ENCODE data around the gene RAD51. TPM values are rescaled to one million over a fixed set of nuclear protein-coding genes. Genes with fewer than 3 reads are reported as not detected.
A peak's percentile ranks its signal among the peaks of the same experiment; 100 is the strongest.
"Not testable (repeated sequence)": the region's sequence is repeated elsewhere in the genome, so short reads cannot be mapped to it uniquely, and the experiment has no call there.

The RAD51 gene
- total RNA-seq = 2.0 TPM
- long read RNA-seq, partial matches to known transcripts = 0 of 1 reads
- long read RNA-seq, other reads (novel, unspliced or antisense) = 0 of 1 reads

GRCh38 chr15:40694688-40695468 lies at the start of gene RAD51:
Gene RAD51, plus strand, starts transcription at chr15:40695174. Its CDS starts 3,585 bp downstream, at chr15:40698759.
- peak; percentile 97 for DNase-seq (ENCODE audit: missing footprints)
- intact Hi-C loops (cut with DNase I) = loop anchor here (1.0 to 10.0 kb wide), 2 partner anchors 59 to 180 kb away; no protein-coding TSS in a partner anchor

GRCh38 chr15:40647523-40647922 lies 47.5 kb upstream of the RAD51 start:
- intact Hi-C loops (cut with DNase I) = no loop called here
- no peak for DNase-seq (ENCODE audit: missing footprints)
- ATAC-seq = no peak

More at GRCh38 chr15:40694688-40695468, at the start of gene RAD51:
- ATAC-seq = peak; percentile 98

GRCh38 chr15:40650479-40650878 lies 44.5 kb upstream of the RAD51 start:
- DNase-seq (ENCODE audit: missing footprints) = no peak
- intact Hi-C loops (cut with DNase I) = no loop called here
- no peak for ATAC-seq

- no peak for ATAC-seq
- intact Hi-C loops (cut with DNase I) = no loop called here
- DNase-seq (ENCODE audit: missing footprints) = no peak
Observed at GRCh38 chr15:40660686-40661085, 34.3 kb upstream of the RAD51 start.

- ATAC-seq = no peak
- intact Hi-C loops (cut with DNase I) = no loop called here
- DNase-seq (ENCODE audit: missing footprints) = no peak
Observed at GRCh38 chr15:40664909-40665308, 30.1 kb upstream of the RAD51 start.

GRCh38 chr15:40676290-40676689 lies 18.7 kb upstream of the RAD51 start:
- ATAC-seq; DNase-seq (ENCODE audit: missing footprints); intact Hi-C loops (cut with DNase I): not testable (repeated sequence)

GRCh38 chr15:40676906-40677305 lies 18.1 kb upstream of the RAD51 start:
- intact Hi-C loops (cut with DNase I); ATAC-seq: not testable (repeated sequence)

GRCh38 chr15:40680151-40680550 lies 14.8 kb upstream of the RAD51 start:
- intact Hi-C loops (cut with DNase I) = no loop called here
- no peak for ATAC-seq
- DNase-seq (ENCODE audit: missing footprints) = no peak

More at GRCh38 chr15:40676906-40677305, 18.1 kb upstream of the RAD51 start:
- DNase-seq (ENCODE audit: missing footprints) = not testable (repeated sequence)

GRCh38 chr15:40680959-40681358 lies 14.0 kb upstream of the RAD51 start:
- ATAC-seq; DNase-seq (ENCODE audit: missing footprints); intact Hi-C loops (cut with DNase I): not testable (repeated sequence)

GRCh38 chr15:40684381-40684780 lies 10.6 kb upstream of the RAD51 start:
- no peak for DNase-seq (ENCODE audit: missing footprints)
- ATAC-seq = no peak
- intact Hi-C loops (cut with DNase I) = no loop called here

- intact Hi-C loops (cut with DNase I) = no loop called here
- DNase-seq (ENCODE audit: missing footprints) = no peak
- no peak for ATAC-seq
Observed at GRCh38 chr15:40685376-40685775, 9.6 kb upstream of the RAD51 start.

GRCh38 chr15:40688932-40689799 lies 5.8 kb upstream of the RAD51 start:
- no peak for DNase-seq (ENCODE audit: missing footprints)
- intact Hi-C loops (cut with DNase I) = no loop called here
- ATAC-seq = no peak

GRCh38 chr15:40691737-40692136 lies 3.2 kb upstream of the RAD51 start:
- ATAC-seq = no peak
- no peak for DNase-seq (ENCODE audit: missing footprints)
- intact Hi-C loops (cut with DNase I) = loop anchor here (10.0 kb wide), 1 partner anchor 177 kb away; no protein-coding TSS in a partner anchor

- ATAC-seq = peak; percentile 9
- intact Hi-C loops (cut with DNase I) = loop anchor here (10.0 kb wide), 1 partner anchor 179 kb away; no protein-coding TSS in a partner anchor
- no peak for DNase-seq (ENCODE audit: missing footprints)
Observed at GRCh38 chr15:40693904-40694687, 878 bp upstream of the RAD51 start.

- intact Hi-C loops (cut with DNase I) = loop anchor here (1.0 to 10.0 kb wide), 2 partner anchors 59 to 181 kb away; no protein-coding TSS in a partner anchor
- DNase-seq (ENCODE audit: missing footprints) (no peak), ATAC-seq (peak; percentile 33)
Observed at GRCh38 chr15:40695469-40695890, 506 bp downstream of the RAD51 start.

GRCh38 chr15:40696228-40696627 lies 1.3 kb downstream of the RAD51 start:
- intact Hi-C loops (cut with DNase I) = loop anchor here (10.0 kb wide), 1 partner anchor 181 kb away; no protein-coding TSS in a partner anchor
- no peak for DNase-seq (ENCODE audit: missing footprints)
- no peak for ATAC-seq

GRCh38 chr15:40697916-40698315 lies 2.9 kb downstream of the RAD51 start:
- intact Hi-C loops (cut with DNase I) = loop anchor here (10.0 kb wide), 1 partner anchor 183 kb away; no protein-coding TSS in a partner anchor
- DNase-seq (ENCODE audit: missing footprints) = no peak
- no peak for ATAC-seq

- no peak for DNase-seq (ENCODE audit: missing footprints)
- no peak for ATAC-seq
- intact Hi-C loops (cut with DNase I) = no loop called here
Observed at GRCh38 chr15:40702077-40702476, 7.1 kb downstream of the RAD51 start.
